ENCODE data around the gene GRIP2. TPM values are rescaled to one million over a fixed set of nuclear protein-coding genes. Genes with fewer than 3 reads are reported as not detected.

The GRIP2 gene
- polyA plus RNA-seq, 6 donors from 2014 or later: 0.09 TPM; not detected in 5

GRCh38 chr3:14474363-14475081, 65.6 kb downstream of the GRIP2 start:
- DNase-seq (no peak), ATAC-seq (ENCODE audit: low read depth in 2 of 2) (no peak)
- no peak overlapping the region for H3K4me3 Mint-ChIP-seq
- H3K27ac Mint-ChIP-seq: peak overlapping the region in 1 of 6 donors; percentile 51
- H3K36me3 Mint-ChIP-seq: peaks cover 12 to 40% of the 10 kb centered on the region in 2 donors
- H3K4me1 Mint-ChIP-seq: no peaks in the 10 kb centered on the region
- no peaks in the 10 kb centered on the region for H3K9me3 Mint-ChIP-seq
- H3K27me3 Mint-ChIP-seq: no peaks in the 10 kb centered on the region

- Mint-ChIP-seq H3K4me3 (no peak overlapping the region), H3K36me3 (peaks cover 11 to 30% of the 10 kb centered on the region in 2 donors), H3K27me3 (no peaks in the 10 kb centered on the region), H3K4me1 (no peaks in the 10 kb centered on the region), H3K9me3 (no peaks in the 10 kb centered on the region), H3K27ac (peak overlapping the region in 1 of 6 donors; percentile 78)
- DNase-seq (no peak), ATAC-seq (ENCODE audit: low read depth in 2 of 2) (no peak)
Observed at GRCh38 chr3:14473411-14473891, 66.7 kb downstream of the GRIP2 start.

- no peaks in the 10 kb centered on the region for H3K27me3 Mint-ChIP-seq
- peaks cover 4 to 22% of the 10 kb centered on the region in 2 donors for H3K36me3 Mint-ChIP-seq
- H3K9me3 Mint-ChIP-seq: no peaks in the 10 kb centered on the region
- peak overlapping the region in 1 of 6 donors; percentile 60 for H3K27ac Mint-ChIP-seq
- ATAC-seq (ENCODE audit: low read depth in 2 of 2) (no peak), DNase-seq (no peak)
- H3K4me3 Mint-ChIP-seq: no peak overlapping the region
- H3K4me1 Mint-ChIP-seq: peaks cover 0 to 4% (median 0%) of the 10 kb centered on the region in 3 donors
Observed at GRCh38 chr3:14472471-14473351, 67.4 kb downstream of the GRIP2 start.

- peaks cover 0 to 18% of the 10 kb centered on the region in 2 donors for H3K36me3 Mint-ChIP-seq
- DNase-seq (no peak), ATAC-seq (ENCODE audit: low read depth in 2 of 2) (no peak)
- no peak overlapping the region for H3K4me3 Mint-ChIP-seq
- no peaks in the 10 kb centered on the region for H3K9me3 Mint-ChIP-seq
- H3K27ac Mint-ChIP-seq: no peak overlapping the region
- peaks cover 0 to 4% (median 0%) of the 10 kb centered on the region in 3 donors for H3K4me1 Mint-ChIP-seq
- no peaks in the 10 kb centered on the region for H3K27me3 Mint-ChIP-seq
Observed at GRCh38 chr3:14471690-14472089, 68.5 kb downstream of the GRIP2 start.

GRCh38 chr3:14471016-14471415, 69.1 kb downstream of the GRIP2 start:
- peaks cover 0 to 18% of the 10 kb centered on the region in 2 donors for H3K36me3 Mint-ChIP-seq
- H3K4me3 Mint-ChIP-seq: no peak overlapping the region
- peak overlapping the region in 1 of 6 donors; percentile 51 for H3K27ac Mint-ChIP-seq
- ATAC-seq (ENCODE audit: low read depth in 2 of 2) (no peak), DNase-seq (no peak)
- no peaks in the 10 kb centered on the region for H3K9me3 Mint-ChIP-seq
- no peaks in the 10 kb centered on the region for H3K27me3 Mint-ChIP-seq
- peaks cover 0 to 4% (median 0%) of the 10 kb centered on the region in 3 donors for H3K4me1 Mint-ChIP-seq

GRCh38 chr3:14470461-14470860, 69.7 kb downstream of the GRIP2 start:
- no peak for DNase-seq
- Mint-ChIP-seq H3K27me3 (no peaks in the 10 kb centered on the region), H3K27ac (no peak overlapping the region), H3K4me3 (no peak overlapping the region), H3K9me3 (no peaks in the 10 kb centered on the region), H3K4me1 (peaks cover 0 to 4% (median 0%) of the 10 kb centered on the region in 3 donors), H3K36me3 (peaks cover 0 to 18% of the 10 kb centered on the region in 2 donors)
- no peak for ATAC-seq (ENCODE audit: low read depth in 2 of 2)

GRCh38 chr3:14468621-14468981, 71.5 kb downstream of the GRIP2 start:
- no peak for ATAC-seq (ENCODE audit: low read depth in 2 of 2)
- DNase-seq: no peak
- no peaks in the 10 kb centered on the region for H3K9me3 Mint-ChIP-seq
- H3K27ac Mint-ChIP-seq: no peak overlapping the region
- peaks cover 0 to 19% of the 10 kb centered on the region in 2 donors for H3K36me3 Mint-ChIP-seq
- H3K4me1 Mint-ChIP-seq: peaks cover 0 to 4% (median 0%) of the 10 kb centered on the region in 3 donors
- H3K27me3 Mint-ChIP-seq: no peaks in the 10 kb centered on the region
- H3K4me3 Mint-ChIP-seq: no peak overlapping the region

GRCh38 chr3:14467814-14468620, 72.1 kb downstream of the GRIP2 start:
- no peak overlapping the region for H3K4me3 Mint-ChIP-seq
- DNase-seq: peak; percentile 41
- peaks cover 0 to 4% (median 0%) of the 10 kb centered on the region in 3 donors for H3K4me1 Mint-ChIP-seq
- no peaks in the 10 kb centered on the region for H3K9me3 Mint-ChIP-seq
- peak; percentile 41 to 74 for ATAC-seq (ENCODE audit: low read depth in 2 of 2)
- peak overlapping the region in 1 of 6 donors; percentile 72 for H3K27ac Mint-ChIP-seq
- H3K27me3 Mint-ChIP-seq: no peaks in the 10 kb centered on the region
- peaks cover 0 to 18% of the 10 kb centered on the region in 2 donors for H3K36me3 Mint-ChIP-seq

GRCh38 chr3:14466179-14466903, 73.8 kb downstream of the GRIP2 start:
- Mint-ChIP-seq H3K9me3 (no peaks in the 10 kb centered on the region), H3K36me3 (peaks cover 0 to 16% of the 10 kb centered on the region in 2 donors), H3K27me3 (no peaks in the 10 kb centered on the region), H3K4me1 (peaks cover 0 to 4% (median 0%) of the 10 kb centered on the region in 3 donors), H3K27ac (peak overlapping the region in 2 of 6 donors; percentile 50 to 74), H3K4me3 (no peak overlapping the region)
- ATAC-seq (ENCODE audit: low read depth in 2 of 2) (no peak), DNase-seq (no peak)

GRCh38 chr3:14465425-14465824, 74.7 kb downstream of the GRIP2 start:
- no peaks in the 10 kb centered on the region for H3K9me3 Mint-ChIP-seq
- DNase-seq: no peak
- no peaks in the 10 kb centered on the region for H3K27me3 Mint-ChIP-seq
- no peak overlapping the region for H3K4me3 Mint-ChIP-seq
- H3K27ac Mint-ChIP-seq: no peak overlapping the region
- peaks cover 4 to 17% of the 10 kb centered on the region in 2 donors for H3K36me3 Mint-ChIP-seq
- H3K4me1 Mint-ChIP-seq: peaks cover 0 to 4% (median 0%) of the 10 kb centered on the region in 3 donors
- ATAC-seq (ENCODE audit: low read depth in 2 of 2): no peak

- peak overlapping the region in 1 of 8 donors; percentile 14 for H3K4me3 Mint-ChIP-seq
- no peaks in the 10 kb centered on the region for H3K27me3 Mint-ChIP-seq
- ATAC-seq (ENCODE audit: low read depth in 2 of 2) (no peak), DNase-seq (no peak)
- H3K4me1 Mint-ChIP-seq: peaks cover 0 to 4% (median 4%) of the 10 kb centered on the region in 3 donors
- H3K36me3 Mint-ChIP-seq: peaks cover 8 to 24% of the 10 kb centered on the region in 2 donors
- no peaks in the 10 kb centered on the region for H3K9me3 Mint-ChIP-seq
- peak overlapping the region in 3 of 6 donors; percentile 1 to 60 (median 47) for H3K27ac Mint-ChIP-seq
Observed at GRCh38 chr3:14464521-14464920, 75.6 kb downstream of the GRIP2 start.

- no peak for ATAC-seq (ENCODE audit: low read depth in 2 of 2)
- peak overlapping the region in 3 of 6 donors; percentile 1 to 80 (median 59) for H3K27ac Mint-ChIP-seq
Observed at GRCh38 chr3:14464141-14464465, 76.0 kb downstream of the GRIP2 start.

More at GRCh38 chr3:14464141-14464465, 76.0 kb downstream of the GRIP2 start:
- Mint-ChIP-seq H3K4me3 (peak overlapping the region in 1 of 8 donors; percentile 14), H3K4me1 (peaks cover 0 to 4% (median 4%) of the 10 kb centered on the region in 3 donors), H3K9me3 (no peaks in the 10 kb centered on the region), H3K27me3 (no peaks in the 10 kb centered on the region), H3K36me3 (peaks cover 8 to 24% of the 10 kb centered on the region in 2 donors)
- no peak for DNase-seq
